GM12865 (cell line): ENCODE measurements around the gene MYO15A.

Source experiments
- DNase-seq: peaks from one replicate; pipeline ENCODE4 v3.0.0; 2010; ENCODE audit warnings: low read depth
- H3K4me3 ChIP-seq: 2 replicates; pipeline ENCODE4 v1.5.1; 2011; ENCODE audit warnings: mild to moderate bottlenecking, low read depth, low read length, control low read depth
- CTCF ChIP-seq: IDR thresholded peaks from 2 replicates; pipeline ENCODE4 v1.5.1; 2011; ENCODE audit warnings: low read length, control low read depth, low read depth, inconsistent platforms; ENCODE audit not compliant: insufficient read depth; ENCODE audit errors: missing control alignments

Gene MYO15A

GRCh38 chr17:18183334-18184142 lies 75.0 kb downstream of the MYO15A start, which contains the start of gene ALKBH5:
Gene ALKBH5, plus strand, starts transcription at chr17:18183828. Its CDS starts 416 bp downstream, at chr17:18184244.
- peak within 1 kb of the TSS; percentile 73 for H3K4me3 ChIP-seq
- peak; percentile 40 for TF ChIP-seq CTCF
- peak; percentile 100 for DNase-seq

GRCh38 chr17:18184143-18185031 lies 75.8 kb downstream of the MYO15A start:
- peak overlapping the region; percentile 73 for H3K4me3 ChIP-seq
- peak; percentile 64 for DNase-seq
- TF ChIP-seq CTCF: no peak

- no peak for TF ChIP-seq CTCF
- DNase-seq: no peak
These were observed 76.8 kb downstream of the MYO15A start for GRCh38 chr17:18185391-18185790.

GRCh38 chr17:18185832-18186626 lies 77.5 kb downstream of the MYO15A start:
- peak; percentile 70 for DNase-seq
- peak overlapping the region; percentile 73 for H3K4me3 ChIP-seq
- no peak for TF ChIP-seq CTCF

More at GRCh38 chr17:18185391-18185790, 76.8 kb downstream of the MYO15A start:
- peak overlapping the region; percentile 73 for H3K4me3 ChIP-seq

GRCh38 chr17:18186627-18186982 lies 78.0 kb downstream of the MYO15A start:
- no peak for TF ChIP-seq CTCF
- H3K4me3 ChIP-seq: peak overlapping the region; percentile 73
- DNase-seq: no peak

GRCh38 chr17:18187226-18187625 lies 78.7 kb downstream of the MYO15A start:
- no peak for TF ChIP-seq CTCF
- DNase-seq: no peak
- H3K4me3 ChIP-seq: peak overlapping the region; percentile 73
